ENCODE measurements around the gene PTPN7.
"Not testable (repeated sequence)": the region's sequence is repeated elsewhere in the genome, so short reads cannot be mapped to it uniquely, and the experiment has no call there.

The PTPN7 gene

GRCh38 chr1:202160377-202160940 is at the start of gene PTPN7:
Gene PTPN7 (minus strand): TSS chr1:202160602. CDS start chr1:202159402, 1,200 bp downstream.
- no peak for DNase-seq (ENCODE audit: low read depth, low spot score)

DNA sequence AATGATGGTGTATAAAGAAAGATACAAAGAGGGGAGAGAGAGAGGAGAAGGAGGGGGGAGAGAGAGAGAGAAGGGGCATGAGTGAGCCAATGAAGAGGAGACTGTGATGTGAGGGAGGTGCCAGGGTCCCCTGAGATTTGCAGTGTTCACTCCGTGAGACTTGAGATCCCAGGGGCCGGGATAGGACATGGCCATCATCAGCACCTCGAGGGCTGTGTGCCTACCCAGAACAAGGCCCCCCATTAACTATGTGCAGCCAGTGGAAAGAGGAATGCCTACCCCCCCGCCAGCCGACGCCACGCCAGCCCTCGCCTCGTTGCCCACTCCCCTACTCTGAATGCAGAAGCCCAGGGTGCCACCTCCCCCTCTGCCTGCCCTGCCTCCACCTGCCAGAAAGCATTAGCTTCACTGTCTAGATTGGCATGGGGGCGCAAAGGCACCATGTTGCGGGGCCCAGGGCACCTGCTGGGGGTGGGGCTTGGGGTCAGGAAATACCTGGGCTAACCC is 48.0 kb upstream of the PTPN7 start:
- DNase-seq (ENCODE audit: low read depth, low spot score) = no peak

GRCh38 chr1:202207292-202207691 is 46.9 kb upstream of the PTPN7 start:
- DNase-seq (ENCODE audit: low read depth, low spot score) = peak; percentile 69

- DNase-seq (ENCODE audit: low read depth, low spot score) = no peak
Measured at GRCh38 chr1:202205523-202206190, 45.3 kb upstream of the PTPN7 start.

GRCh38 chr1:202204065-202204464 is 43.7 kb upstream of the PTPN7 start:
- DNase-seq (ENCODE audit: low read depth, low spot score) = no peak

GRCh38 chr1:202203238-202204039 is 43.0 kb upstream of the PTPN7 start:
- no peak for DNase-seq (ENCODE audit: low read depth, low spot score)

GRCh38 chr1:202202500-202203168 is 42.2 kb upstream of the PTPN7 start:
- DNase-seq (ENCODE audit: low read depth, low spot score) = no peak

DNA sequence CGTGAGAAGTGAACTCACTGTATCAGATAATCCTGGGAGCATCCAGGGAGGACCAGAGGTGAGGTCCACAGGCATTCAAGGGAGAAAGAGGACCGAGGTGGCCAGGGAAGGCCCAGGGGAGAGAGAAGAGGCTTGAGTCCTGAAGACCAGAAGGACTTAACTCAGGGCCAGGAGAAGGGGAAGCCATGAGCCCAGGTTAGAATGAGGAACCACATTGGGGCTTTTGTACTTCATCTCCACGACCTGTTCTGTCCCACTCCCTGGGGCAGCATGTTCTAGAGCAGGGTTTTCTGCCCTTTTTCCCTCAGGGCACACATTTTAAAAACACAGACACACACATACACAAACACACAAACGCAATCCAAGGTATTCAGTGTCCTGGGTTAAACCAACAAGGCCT is 41.6 kb upstream of the PTPN7 start:
- no peak for DNase-seq (ENCODE audit: low read depth, low spot score)

DNA sequence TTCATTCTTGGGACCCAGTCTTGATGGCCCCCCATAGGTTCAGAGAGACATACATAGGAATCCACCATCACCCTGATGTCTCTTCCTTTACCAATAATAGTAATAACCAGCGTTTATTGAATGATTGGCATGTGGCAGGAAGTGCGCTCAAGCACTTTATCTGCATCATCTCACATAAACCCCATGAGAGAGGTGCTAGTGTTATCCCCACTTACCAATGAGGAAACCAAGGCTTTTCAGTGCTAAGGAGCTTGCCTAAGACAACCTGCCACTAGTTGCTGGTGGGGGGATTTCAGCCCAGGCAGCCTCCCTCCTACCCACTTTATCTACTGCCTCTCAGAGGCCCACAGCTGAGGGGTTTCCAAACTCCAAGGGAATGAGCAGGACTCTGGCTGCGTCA is 40.9 kb upstream of the PTPN7 start:
- no peak for DNase-seq (ENCODE audit: low read depth, low spot score)

DNA sequence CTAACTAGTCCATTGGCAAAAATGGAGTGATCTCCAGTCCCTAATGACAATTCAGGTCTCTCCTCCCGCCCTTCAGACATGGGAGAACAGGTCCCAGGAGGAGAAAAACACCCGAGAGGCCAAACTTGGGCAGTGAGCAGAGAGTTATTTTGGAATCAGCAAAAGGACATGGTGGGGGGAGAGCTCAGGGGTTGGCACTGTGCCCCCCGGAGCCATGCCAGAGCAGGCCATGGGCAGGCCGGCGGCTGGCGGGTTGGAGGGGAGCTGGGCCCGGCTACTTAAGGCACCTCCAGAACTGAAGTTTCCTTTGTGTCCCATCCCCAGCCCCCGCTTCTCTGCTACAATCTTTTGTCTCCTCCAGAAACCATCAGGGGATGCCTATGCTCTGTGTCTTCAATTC is 40.3 kb upstream of the PTPN7 start:
- no peak for DNase-seq (ENCODE audit: low read depth, low spot score)

DNA sequence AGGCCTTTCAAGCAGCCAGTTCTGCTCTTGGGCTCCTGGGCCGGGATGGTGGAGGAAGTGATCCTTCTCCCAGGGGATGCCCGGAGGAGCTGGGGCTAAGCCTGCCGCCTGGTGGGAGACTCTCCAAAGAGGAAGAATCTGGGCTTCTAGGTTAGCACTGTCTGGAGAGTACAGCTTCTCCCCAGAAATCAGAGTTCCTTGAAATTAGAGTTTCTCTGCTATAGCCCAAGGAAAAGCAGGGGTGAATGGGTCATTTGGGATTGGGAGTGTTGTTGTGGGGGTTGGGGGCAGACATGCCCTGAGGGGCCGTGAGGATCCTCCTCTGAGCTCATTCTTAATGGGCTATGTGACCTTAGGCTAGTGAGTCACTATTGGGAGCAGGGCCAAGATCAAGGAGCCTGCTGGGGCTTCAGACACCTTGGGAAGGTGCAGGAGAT is 39.7 kb upstream of the PTPN7 start:
- DNase-seq (ENCODE audit: low read depth, low spot score) = no peak

DNA sequence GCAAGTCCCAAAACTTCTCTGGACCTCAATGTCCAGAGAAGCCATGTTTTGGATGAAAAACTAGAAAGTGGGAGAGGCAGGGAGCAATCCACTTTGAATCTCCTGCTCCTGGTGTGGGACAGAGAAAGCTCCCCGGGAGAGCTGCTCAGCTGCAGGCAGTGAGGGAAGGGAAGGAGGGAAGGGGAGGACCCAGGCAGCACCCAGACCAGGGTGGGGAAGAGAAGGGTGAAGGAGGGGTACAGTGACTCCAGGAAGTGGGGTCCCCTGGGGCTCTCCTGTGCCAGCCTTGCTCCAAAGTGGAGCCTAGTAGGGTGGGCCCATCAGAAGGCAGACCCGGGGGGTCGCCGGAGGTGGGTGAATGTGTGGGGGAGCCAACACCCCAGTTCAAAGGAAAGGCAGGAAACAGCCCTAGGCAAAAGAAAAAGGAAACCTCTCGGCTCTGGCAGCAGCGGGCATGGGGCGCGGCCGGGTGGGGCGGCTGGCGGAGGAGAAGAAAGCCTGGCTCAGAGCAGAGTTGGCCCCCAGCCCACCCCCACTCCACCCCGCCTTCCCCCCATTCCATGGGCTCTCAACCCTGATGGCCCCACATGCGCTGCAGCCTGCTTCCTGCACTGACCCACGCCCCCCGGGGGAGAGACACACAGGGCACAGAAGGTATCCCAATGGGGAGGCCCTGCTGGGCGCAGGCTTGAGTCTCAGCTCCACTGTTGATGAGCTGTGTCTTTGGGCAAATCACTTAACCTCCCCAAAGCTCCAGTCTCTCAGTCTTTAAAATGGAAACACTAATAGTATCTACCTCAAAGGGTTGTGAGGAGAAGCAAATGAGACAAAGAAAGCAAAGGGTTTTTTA is 38.9 kb upstream of the PTPN7 start:
- no peak for DNase-seq (ENCODE audit: low read depth, low spot score)

DNA sequence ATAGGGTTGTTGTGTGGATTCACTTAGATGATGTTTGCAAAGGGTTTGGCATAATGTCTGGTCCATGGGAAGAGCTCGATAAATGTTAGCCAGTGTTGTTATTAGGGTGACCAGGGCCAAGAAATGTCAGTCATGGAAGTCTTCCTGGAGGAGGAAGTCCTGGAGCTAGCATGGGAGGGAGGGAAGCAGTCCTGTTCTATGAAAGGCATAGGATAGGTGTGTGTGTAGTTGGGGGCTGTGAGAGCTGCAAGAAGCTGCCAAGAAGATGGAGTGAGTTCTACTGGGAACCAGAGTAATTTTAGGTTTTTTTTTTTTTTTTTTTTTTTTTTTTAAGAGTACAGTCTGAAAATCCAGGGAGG is 37.9 kb upstream of the PTPN7 start:
- no peak for DNase-seq (ENCODE audit: low read depth, low spot score)

DNA sequence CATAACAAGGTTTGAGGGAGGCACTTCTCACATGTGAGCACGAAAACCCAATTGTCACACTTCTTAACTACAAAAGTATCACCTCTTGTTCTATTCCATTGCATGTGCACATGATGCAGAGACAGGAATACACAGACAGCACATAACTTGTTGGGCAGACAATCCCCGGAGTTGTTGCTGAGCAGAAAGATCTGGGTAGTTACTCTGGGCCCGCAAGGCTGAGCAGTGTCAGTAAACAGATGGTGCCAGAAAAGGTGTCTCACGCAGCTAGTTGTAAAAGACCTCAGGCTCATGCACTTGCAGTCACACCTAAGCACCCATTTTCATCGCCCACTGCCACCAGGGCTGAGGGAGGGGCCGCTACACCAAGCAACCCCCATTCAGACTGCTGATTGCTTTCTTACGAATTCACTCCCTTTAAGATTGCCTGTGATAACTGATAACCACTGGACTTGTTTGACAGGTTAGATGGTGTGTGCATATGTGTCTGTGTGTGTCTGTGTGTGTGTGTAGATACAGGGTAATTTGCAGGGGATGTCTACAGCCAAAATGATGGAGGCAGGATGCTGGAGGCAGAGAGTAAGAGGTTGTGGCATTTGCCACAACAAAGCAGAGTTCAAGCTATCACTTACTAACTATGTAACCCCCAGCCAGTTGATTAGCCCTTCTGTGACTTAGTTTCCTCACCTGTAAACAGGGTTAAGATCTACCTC is 37.4 kb upstream of the PTPN7 start:
- DNase-seq (ENCODE audit: low read depth, low spot score) = no peak

DNA sequence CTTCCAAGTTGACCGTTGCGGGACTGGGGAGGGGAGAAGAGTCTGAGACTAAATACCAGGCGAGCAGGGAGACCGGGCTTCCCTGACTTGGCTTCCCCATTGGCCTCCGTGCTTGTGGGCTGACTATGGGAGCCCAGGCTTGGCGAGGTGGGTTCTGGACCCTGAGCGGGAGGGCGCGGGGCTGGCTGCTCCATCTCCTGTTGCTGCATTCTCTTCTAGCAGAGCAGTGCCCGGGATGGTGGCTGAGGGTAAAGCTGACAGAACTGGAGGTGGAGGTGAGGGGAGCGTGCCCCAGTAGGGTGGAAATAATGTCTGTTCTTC is 33.9 kb upstream of the PTPN7 start:
- no peak for DNase-seq (ENCODE audit: low read depth, low spot score)

GRCh38 chr1:202193614-202194327 is 33.4 kb upstream of the PTPN7 start, which contains the start of gene LGR6:
Gene LGR6 (plus strand): TSS chr1:202193799. CDS start chr1:202193990, 191 bp downstream.
- DNase-seq (ENCODE audit: low read depth, low spot score) = no peak

- DNase-seq (ENCODE audit: low read depth, low spot score) = no peak
Measured at GRCh38 chr1:202192770-202193613, 32.6 kb upstream of the PTPN7 start.

DNA sequence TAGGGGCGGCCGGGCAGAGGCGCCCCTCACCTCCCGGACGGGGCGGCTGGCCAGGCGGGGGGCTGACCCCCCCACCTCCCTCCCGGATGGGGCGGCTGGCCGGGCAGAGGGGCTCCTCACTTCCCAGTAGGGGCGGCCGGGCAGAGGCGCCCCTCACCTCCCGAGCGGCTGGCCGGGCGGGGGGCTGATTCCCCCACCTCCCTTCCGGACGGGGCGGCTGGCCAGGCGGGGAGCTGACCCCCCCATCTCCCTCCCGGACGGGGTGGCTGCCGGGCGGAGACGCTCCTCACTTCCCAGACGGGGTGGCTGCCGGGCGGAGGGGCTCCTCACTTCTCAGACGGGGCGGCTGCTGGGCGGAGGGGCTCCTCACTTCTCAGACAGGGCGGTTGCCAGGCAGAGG is 31.0 kb upstream of the PTPN7 start:
- DNase-seq (ENCODE audit: low read depth, low spot score) = not testable (repeated sequence)

Measured in brain pericyte (primary cell).